Body of pancreas (tissue), 4 donors: ENCODE data around the gene PDZD7. TPM values are rescaled to one million over a fixed set of nuclear protein-coding genes. Genes with fewer than 3 reads are reported as not detected.

Experiments
- ATAC-seq: fragments of 150-250 bp; one replicate; pipeline ENCODE4 v1.9.1; 2016
- DNase-seq, 4 donors: peaks; one replicate each; pipeline ENCODE4 v3.0.0-alpha.2; 2019
- H3K27ac ChIP-seq, 4 donors: fragments of 200-600 bp; sonication (generic); 1 replicate in 3 of 4; 2 replicates in 1 of 4; pipeline versions ENCODE4 v1.5.1 to v1.6.1; 2016 to 2019; ENCODE audit warnings: mild to moderate bottlenecking in 1 of 4, mixed read lengths in 1 of 4, moderate library complexity in 1 of 4
- H3K27me3 ChIP-seq, 2 donors: fragments of 200-600 bp; sonication (generic); one replicate each; pipeline ENCODE4 v1.6.0; 2016; ENCODE audit warnings: mild to moderate bottlenecking in 1 of 2
- H3K36me3 ChIP-seq, 2 donors: fragments of 200-600 bp; sonication (generic); replicated peaks in 1 of 2; 2 replicates each; pipeline ENCODE4 v1.5.1; 2016; ENCODE audit warnings: low read depth in 2 of 2; ENCODE audit not compliant: insufficient read depth in 1 of 2
- H3K4me1 ChIP-seq: fragments of 200-600 bp; sonication (generic); one replicate; pipeline ENCODE4 v1.6.0; 2016
- H3K4me3 ChIP-seq, 2 donors: fragments of 200-600 bp; sonication (generic); 1 replicate in 1 of 2; 2 replicates in 1 of 2; pipeline ENCODE4 v1.5.1; 2016 to 2019
- H3K9me3 ChIP-seq, 3 donors: fragments of 200-600 bp; sonication (generic); 1 replicate in 2 of 3; 2 replicates in 1 of 3; pipeline ENCODE4 v1.5.1; 2016
- POLR2A ChIP-seq, 3 donors: fragments of 450-650 bp; IDR thresholded peaks; one replicate each; pipeline ENCODE4 v1.6.1; 2016; ENCODE audit warnings: antibody characterized with exemption in 3 of 3, mild to moderate bottlenecking in 2 of 3
- WGBS, 2 donors: methylation state at CpG; one replicate each; pipeline ENCODE4 v1.1.5; 2017; 5-methylcytosine and 5-hydroxymethylcytosine counted together
- intact Hi-C: fragments of 100-400 bp; cut with DNase I; formaldehyde crosslinking; loops from one replicate; pipeline ENCODE4 v1.15.1; 2023
- total RNA-seq, 2 donors: library from RNA; depleted of rRNA; stranded (reverse); fragments of >200 nt; gene quantifications; one replicate each; pipeline ENCODE4 v1.1.0, GENCODE V29; 2016
- TF ChIP-seq, protein P1 (sequence below), 7 experiments: fragments of 450-650 bp in 4 of 7; fragments of 200-600 bp in 3 of 7; sonication (generic) in 3 of 7; IDR thresholded peaks; one replicate each; pipeline ENCODE4 v1.5.1; 2016 to 2019; ENCODE audit warnings: antibody characterized with exemption in 7 of 7

PDZD7 gene
- total RNA-seq, 2 donors from 2014 or later = 0.52 to 0.66 TPM

GRCh38 chr10:101022967-101023705, 7.8 kb downstream of the PDZD7 start:
- intact Hi-C loops = no loop called here
- ATAC-seq (no peak), DNase-seq (no peak)
- H3K27ac ChIP-seq = no peak overlapping the region
- no peak overlapping the region for H3K4me3 ChIP-seq
- no peaks in the 10 kb centered on the region for H3K36me3 ChIP-seq
- no peaks in the 10 kb centered on the region for H3K4me1 ChIP-seq
- WGBS, 2 donors = 85 to 91% methylated on average over 4 to 15 of the region's 15 CpGs
- no peaks in the 10 kb centered on the region for H3K9me3 ChIP-seq
- TF ChIP-seq POLR2A (IDR thresholded peaks at IDR 0.05) = no peak
- TF ChIP-seq, protein P1, sequence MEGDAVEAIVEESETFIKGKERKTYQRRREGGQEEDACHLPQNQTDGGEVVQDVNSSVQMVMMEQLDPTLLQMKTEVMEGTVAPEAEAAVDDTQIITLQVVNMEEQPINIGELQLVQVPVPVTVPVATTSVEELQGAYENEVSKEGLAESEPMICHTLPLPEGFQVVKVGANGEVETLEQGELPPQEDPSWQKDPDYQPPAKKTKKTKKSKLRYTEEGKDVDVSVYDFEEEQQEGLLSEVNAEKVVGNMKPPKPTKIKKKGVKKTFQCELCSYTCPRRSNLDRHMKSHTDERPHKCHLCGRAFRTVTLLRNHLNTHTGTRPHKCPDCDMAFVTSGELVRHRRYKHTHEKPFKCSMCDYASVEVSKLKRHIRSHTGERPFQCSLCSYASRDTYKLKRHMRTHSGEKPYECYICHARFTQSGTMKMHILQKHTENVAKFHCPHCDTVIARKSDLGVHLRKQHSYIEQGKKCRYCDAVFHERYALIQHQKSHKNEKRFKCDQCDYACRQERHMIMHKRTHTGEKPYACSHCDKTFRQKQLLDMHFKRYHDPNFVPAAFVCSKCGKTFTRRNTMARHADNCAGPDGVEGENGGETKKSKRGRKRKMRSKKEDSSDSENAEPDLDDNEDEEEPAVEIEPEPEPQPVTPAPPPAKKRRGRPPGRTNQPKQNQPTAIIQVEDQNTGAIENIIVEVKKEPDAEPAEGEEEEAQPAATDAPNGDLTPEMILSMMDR (IDR thresholded peaks at IDR 0.05) = no peak
- H3K27me3 ChIP-seq = no peaks in the 10 kb centered on the region

DNA sequence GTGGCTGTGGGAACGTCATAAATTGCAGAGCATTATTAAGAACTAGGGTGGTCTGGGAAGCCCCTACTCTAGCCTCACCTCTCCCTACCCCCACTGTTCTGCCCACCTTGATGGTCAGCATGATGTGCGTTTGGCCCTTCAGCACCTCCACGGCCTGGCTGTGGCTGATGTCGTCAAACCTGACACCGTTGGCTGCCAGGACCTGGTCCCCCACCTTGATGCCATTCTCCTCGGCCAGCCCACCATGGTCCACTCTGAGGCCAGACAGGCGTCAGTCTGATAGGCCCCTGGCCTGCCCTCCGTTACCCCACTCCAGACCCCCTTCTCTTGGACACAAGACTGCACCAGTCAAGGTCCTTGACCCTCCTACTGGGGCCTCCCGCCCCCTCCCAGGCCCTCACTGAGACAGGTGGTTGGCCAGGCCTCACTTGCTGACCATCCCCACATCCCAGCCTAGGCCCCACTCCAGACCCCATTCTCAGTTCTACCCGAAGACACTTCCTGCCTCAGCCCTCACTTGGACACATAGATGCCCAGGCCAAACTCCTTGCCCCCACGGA, 9.2 kb downstream of the PDZD7 start:
- intact Hi-C loops = no loop called here
- Histone ChIP-seq H3K36me3 (no peaks in the 10 kb centered on the region), H3K27ac (no peak overlapping the region), H3K9me3 (no peaks in the 10 kb centered on the region), H3K4me1 (no peaks in the 10 kb centered on the region), H3K27me3 (no peaks in the 10 kb centered on the region), H3K4me3 (no peak overlapping the region)
- WGBS, 2 donors = 60 to 70% methylated on average over 10 to 11 of the region's 11 CpGs
- ATAC-seq (no peak), DNase-seq (no peak)
- no peak for TF ChIP-seq POLR2A (IDR thresholded peaks at IDR 0.05)
- TF ChIP-seq, protein P1 (IDR thresholded peaks at IDR 0.05) = no peak

- intact Hi-C loops = no loop called here
- Histone ChIP-seq H3K9me3 (no peaks in the 10 kb centered on the region), H3K36me3 (no peaks in the 10 kb centered on the region), H3K27me3 (no peaks in the 10 kb centered on the region), H3K4me3 (no peak overlapping the region), H3K4me1 (no peaks in the 10 kb centered on the region), H3K27ac (no peak overlapping the region)
- ATAC-seq = no peak
- TF ChIP-seq POLR2A (IDR thresholded peaks at IDR 0.05) = no peak
- TF ChIP-seq, protein P1 (IDR thresholded peaks at IDR 0.05) = no peak
- DNase-seq = no peak
- WGBS, 2 donors = 77 to 79% methylated on average over 4 of the region's 4 CpGs
These were observed 9.7 kb downstream of the PDZD7 start for GRCh38 chr10:101021239-101021638.

GRCh38 chr10:101020427-101021075, 10.4 kb downstream of the PDZD7 start:
- H3K9me3 ChIP-seq = no peaks in the 10 kb centered on the region
- no peak overlapping the region for H3K27ac ChIP-seq
- no peaks in the 10 kb centered on the region for H3K4me1 ChIP-seq
- no peaks in the 10 kb centered on the region for H3K36me3 ChIP-seq
- ATAC-seq = no peak
- no peak for DNase-seq
- intact Hi-C loops = no loop called here
- H3K27me3 ChIP-seq = no peaks in the 10 kb centered on the region
- WGBS, 2 donors = 76 to 79% methylated on average over 10 of the region's 10 CpGs
- H3K4me3 ChIP-seq = no peak overlapping the region
- TF ChIP-seq POLR2A (IDR thresholded peaks at IDR 0.05) = no peak
- TF ChIP-seq, protein P1 (IDR thresholded peaks at IDR 0.05) = no peak
